WI38 (cell line): ENCODE results near the gene OR6C68.
"Not testable (repeated sequence)": the region's sequence is repeated elsewhere in the genome, so short reads cannot be mapped to it uniquely, and the experiment has no call there.

ENCODE experiments used
- H3K4me3 ChIP-seq: 2 replicates; pipeline ENCODE4 v1.5.1; 2011; ENCODE audit warnings: low read depth, mild to moderate bottlenecking, control low read depth, low read length
- TF ChIP-seq, protein P1 (sequence below): IDR thresholded peaks from 2 replicates; pipeline ENCODE4 v1.5.1; 2012; ENCODE audit warnings: low read depth, mild to moderate bottlenecking, control low read depth, low read length

OR6C68 gene

GRCh38 chr12:55492078-55492477 lies at the start of gene OR6C68:
TSS of gene OR6C68 (plus strand) at chr12:55492378. CDS start at chr12:55492378, 0 bp downstream.
- H3K4me3 ChIP-seq: no peak within 1 kb of the TSS
- TF ChIP-seq, protein P1, sequence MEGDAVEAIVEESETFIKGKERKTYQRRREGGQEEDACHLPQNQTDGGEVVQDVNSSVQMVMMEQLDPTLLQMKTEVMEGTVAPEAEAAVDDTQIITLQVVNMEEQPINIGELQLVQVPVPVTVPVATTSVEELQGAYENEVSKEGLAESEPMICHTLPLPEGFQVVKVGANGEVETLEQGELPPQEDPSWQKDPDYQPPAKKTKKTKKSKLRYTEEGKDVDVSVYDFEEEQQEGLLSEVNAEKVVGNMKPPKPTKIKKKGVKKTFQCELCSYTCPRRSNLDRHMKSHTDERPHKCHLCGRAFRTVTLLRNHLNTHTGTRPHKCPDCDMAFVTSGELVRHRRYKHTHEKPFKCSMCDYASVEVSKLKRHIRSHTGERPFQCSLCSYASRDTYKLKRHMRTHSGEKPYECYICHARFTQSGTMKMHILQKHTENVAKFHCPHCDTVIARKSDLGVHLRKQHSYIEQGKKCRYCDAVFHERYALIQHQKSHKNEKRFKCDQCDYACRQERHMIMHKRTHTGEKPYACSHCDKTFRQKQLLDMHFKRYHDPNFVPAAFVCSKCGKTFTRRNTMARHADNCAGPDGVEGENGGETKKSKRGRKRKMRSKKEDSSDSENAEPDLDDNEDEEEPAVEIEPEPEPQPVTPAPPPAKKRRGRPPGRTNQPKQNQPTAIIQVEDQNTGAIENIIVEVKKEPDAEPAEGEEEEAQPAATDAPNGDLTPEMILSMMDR: no peak

- TF ChIP-seq, protein P1: no peak
Observed at GRCh38 chr12:55443776-55444175, 48.4 kb upstream of the OR6C68 start, which contains the start of gene OR6C2. TSS of gene OR6C2 (plus strand) at chr12:55444076. CDS start at chr12:55452214, 8,138 bp downstream.

DNA sequence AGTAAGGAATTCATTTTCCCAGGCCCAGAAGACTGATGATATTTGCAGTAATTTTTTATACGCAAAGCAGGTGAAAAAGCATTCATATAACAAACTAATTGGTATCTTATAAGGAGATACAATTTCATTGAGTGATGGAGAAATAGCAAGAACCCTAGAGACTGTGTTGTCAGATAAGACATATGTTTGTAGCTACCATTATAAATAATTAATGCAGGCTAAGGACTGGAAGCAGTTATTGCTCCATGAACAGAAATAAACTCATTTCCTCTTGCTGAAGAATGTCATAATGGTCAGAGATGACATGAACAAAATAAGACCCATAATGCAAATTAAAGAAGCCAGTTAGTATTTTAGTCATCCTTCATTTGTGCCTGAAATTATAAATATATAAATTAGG lies 46.8 kb upstream of the OR6C68 start:
- TF ChIP-seq, protein P1: no peak

More at GRCh38 chr12:55443776-55444175, 48.4 kb upstream of the OR6C68 start, which contains the start of gene OR6C2:
- no peak within 1 kb of the TSS for H3K4me3 ChIP-seq

GRCh38 chr12:55446326-55446725 lies 45.9 kb upstream of the OR6C68 start:
- TF ChIP-seq, protein P1: no peak
- H3K4me3 ChIP-seq: no peak overlapping the region

More for the DNA sequence above, 46.8 kb upstream of the OR6C68 start:
- no peak overlapping the region for H3K4me3 ChIP-seq

DNA sequence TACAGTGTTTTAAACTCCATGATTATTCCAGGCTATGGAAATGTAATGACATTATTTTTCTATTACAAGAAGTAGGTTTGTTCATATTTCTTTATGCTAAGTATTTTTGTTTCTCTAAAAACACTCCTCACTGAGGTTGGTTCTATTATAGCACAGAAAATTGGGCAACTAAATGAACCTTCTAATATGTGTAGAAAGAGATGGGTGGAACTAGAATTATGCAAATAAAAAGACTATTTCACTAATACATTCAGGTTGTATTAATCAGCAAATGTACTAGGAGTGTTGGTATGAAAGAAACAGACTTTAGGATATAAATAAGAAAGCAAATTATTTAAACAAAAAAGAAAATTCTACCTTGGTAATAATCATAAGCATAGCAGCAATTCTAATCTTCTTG lies 43.4 kb upstream of the OR6C68 start:
- TF ChIP-seq, protein P1: no peak
- H3K4me3 ChIP-seq: no peak overlapping the region

- H3K4me3 ChIP-seq: not testable (repeated sequence)
Observed at GRCh38 chr12:55464926-55465325, 27.3 kb upstream of the OR6C68 start.

DNA sequence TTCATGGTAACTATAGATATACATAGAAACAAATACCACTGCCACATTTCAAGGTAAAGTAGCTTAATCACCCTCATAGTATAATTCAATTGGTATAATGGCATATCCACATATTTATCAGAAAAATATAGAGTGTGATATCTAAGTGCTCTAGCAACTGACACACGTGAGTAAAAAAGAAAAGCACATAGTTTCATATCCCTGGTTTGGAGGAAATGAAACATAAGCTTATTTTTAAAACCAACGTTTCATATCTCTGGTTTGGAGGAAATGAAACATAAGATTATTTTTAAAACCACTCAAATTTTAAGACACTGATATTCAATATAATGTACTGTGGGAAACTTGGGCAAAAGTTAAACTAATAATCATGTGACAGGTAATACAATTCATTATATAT lies 24.3 kb upstream of the OR6C68 start:
- TF ChIP-seq, protein P1: no peak
- no peak overlapping the region for H3K4me3 ChIP-seq

- TF ChIP-seq, protein P1: no peak
Observed at GRCh38 chr12:55469291-55469690, 22.9 kb upstream of the OR6C68 start.

More at GRCh38 chr12:55469291-55469690, 22.9 kb upstream of the OR6C68 start:
- no peak overlapping the region for H3K4me3 ChIP-seq
